ENCODE data around the gene SHOC2.

SHOC2 gene

DNA sequence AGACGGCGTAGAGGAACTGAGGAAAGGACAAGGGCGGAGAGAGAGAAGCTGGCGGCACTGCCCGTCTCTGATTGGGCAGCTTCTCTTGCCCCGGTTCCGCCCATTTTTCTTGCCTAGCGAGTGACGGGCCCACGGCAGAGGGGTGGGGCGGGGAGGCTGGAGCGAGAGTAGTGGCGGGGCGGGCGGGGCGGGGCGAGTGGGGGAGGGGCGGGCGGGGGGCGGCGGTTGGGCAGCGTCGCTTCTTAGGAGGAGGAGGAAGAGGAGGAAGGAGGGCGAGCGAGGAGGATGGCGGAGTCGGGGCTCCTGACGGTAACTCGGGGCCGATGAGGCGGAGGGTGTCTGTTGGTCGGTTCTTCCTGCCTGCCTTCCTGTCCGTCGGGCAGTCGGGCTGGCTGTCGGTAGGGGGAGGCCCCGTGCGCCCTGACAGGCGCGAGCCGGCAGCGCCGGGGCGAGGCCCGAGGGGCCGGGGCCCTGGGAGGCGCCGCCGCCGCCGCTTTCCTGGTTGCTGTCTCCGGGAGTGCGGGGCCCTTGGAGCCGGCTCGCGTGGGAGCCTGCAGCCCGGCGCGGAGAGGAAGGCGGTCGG, at the start of gene SHOC2:
SHOC2 (plus strand) TSS at position 256 of the 583 bp plus-strand sequence. CDS start 44,755 bp downstream, outside the sequence.
- DNase-seq (ENCODE audit: low read depth) = peak; percentile 100
- H3K4me3 ChIP-seq (ENCODE audit: low read depth, low read length) = peak within 1 kb of the TSS; percentile 96
- peak; percentile 18 for TF ChIP-seq CTCF (IDR thresholded peaks at IDR 0.05; ENCODE audit: insufficient read depth, low read depth, low read length, missing control alignments)

DNA sequence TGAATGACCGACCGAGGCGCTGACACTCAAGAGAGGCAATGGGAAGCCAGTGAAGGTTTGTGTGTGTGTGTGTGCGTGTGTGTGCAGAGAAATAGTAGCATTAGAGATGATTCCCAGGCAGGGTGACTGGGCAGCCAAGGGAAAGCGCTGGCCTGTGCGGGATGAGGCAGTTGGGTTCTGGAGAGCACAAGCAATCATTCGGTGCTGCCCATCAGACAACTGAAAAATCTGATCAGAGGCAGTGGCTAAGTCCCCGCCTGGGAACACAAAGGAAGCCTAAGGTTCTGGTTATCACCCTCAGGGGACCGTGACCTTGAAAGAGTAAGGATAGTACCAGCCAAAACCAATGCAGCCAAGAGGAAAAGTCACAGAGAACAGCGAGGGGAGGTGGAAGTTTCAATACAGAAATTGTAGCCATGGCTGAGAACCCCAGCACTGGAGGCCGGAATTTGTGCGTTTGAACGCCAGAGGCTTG, 48.5 kb upstream of the SHOC2 start:
- peak overlapping the region; percentile 95 for H3K4me3 ChIP-seq (ENCODE audit: low read depth, low read length)
- peak; percentile 61 for DNase-seq (ENCODE audit: low read depth)
- TF ChIP-seq CTCF (IDR thresholded peaks at IDR 0.05; ENCODE audit: insufficient read depth, low read depth, low read length, missing control alignments) = no peak

DNA sequence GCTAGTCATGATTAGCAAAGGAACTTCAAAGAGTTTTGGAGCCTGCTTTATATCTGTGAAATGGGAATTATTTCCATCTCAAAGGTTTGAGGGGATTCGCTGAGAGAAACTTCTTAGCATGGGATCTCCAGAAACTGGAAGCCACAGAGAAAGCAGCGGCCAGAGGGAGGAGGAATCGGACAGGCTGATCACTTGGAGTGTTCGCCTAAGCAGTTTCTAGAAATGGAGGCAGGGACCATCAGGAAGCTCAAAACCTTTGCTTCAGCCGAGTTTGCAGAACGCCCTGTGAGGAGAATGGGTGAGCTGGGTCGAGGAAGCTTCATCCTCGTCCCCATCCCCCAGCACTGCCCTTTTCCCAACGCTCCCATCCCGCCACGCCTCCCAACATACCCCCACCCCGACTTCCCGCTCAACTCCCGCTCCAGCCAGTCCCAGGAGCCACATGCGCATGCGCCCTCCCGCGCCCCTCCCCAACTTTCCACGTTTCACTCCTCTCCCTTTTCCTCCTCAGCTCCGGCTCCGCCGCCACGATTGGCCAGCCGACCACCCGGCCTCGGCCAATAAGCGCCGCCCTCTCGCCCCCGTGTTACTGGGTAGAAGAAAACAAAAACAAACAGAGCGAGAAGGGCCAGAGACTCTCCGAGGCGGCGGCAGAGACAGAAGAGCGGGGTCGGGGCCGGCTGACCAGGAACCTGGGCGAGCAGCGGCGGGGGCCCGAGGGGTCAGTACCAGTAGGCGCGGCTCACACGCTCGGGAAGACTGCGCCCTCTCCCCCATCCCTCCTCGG, 47.9 kb upstream of the SHOC2 start, which contains the start of gene PDCD4:
PDCD4 (plus strand) TSS at position 631 of the 787 bp plus-strand sequence. CDS start 4,100 bp downstream, outside the sequence.
- DNase-seq (ENCODE audit: low read depth) = peak; percentile 97
- H3K4me3 ChIP-seq (ENCODE audit: low read depth, low read length) = peak within 1 kb of the TSS; percentile 95
- no peak for TF ChIP-seq CTCF (IDR thresholded peaks at IDR 0.05; ENCODE audit: insufficient read depth, low read depth, low read length, missing control alignments)

DNA sequence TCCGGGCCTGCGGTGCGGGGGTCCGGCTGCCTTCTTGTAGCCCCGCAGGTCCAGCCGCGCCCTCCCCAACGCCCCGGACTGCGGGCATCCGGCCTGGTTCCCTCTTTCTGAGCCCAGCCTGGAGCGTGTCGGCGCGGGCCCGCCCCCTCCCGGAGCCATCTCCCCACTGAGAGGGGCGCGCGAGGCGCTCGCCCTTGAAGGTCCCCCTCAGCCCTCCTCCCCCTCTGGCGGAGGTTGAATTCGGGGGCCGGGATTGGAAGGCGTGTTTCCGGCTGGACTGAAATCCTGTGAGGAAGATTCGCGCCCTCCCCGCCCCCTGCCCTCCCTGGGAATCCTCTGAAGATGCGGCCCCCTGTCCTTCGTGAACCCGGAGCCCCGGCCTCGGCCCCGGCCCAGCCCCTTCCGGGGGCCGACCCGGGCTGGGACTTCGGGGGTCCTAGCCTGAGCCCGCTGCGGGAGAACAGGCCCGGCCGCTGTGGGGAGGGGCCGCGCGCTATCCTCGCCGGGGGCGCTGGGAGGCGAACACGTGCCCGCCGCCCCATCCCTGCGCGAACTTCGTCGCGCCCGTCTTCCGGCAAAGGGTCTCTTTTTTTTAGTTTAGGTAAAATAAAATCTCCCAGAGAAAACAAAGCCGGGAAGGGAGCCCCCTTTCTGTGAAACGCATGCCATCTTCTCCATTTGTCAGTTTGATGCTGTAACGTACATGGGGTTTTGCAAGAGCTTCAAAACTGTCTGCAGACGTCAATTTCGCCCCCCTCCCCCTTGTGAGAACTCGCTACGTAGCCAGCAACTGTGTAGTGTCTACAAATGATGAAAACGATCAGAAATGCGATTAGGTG, 47.0 kb upstream of the SHOC2 start:
- TF ChIP-seq CTCF (IDR thresholded peaks at IDR 0.05; ENCODE audit: insufficient read depth, low read depth, low read length, missing control alignments) = peak; percentile 3
- DNase-seq (ENCODE audit: low read depth) = peak; percentile 88
- H3K4me3 ChIP-seq (ENCODE audit: low read depth, low read length) = peak overlapping the region; percentile 95

DNA sequence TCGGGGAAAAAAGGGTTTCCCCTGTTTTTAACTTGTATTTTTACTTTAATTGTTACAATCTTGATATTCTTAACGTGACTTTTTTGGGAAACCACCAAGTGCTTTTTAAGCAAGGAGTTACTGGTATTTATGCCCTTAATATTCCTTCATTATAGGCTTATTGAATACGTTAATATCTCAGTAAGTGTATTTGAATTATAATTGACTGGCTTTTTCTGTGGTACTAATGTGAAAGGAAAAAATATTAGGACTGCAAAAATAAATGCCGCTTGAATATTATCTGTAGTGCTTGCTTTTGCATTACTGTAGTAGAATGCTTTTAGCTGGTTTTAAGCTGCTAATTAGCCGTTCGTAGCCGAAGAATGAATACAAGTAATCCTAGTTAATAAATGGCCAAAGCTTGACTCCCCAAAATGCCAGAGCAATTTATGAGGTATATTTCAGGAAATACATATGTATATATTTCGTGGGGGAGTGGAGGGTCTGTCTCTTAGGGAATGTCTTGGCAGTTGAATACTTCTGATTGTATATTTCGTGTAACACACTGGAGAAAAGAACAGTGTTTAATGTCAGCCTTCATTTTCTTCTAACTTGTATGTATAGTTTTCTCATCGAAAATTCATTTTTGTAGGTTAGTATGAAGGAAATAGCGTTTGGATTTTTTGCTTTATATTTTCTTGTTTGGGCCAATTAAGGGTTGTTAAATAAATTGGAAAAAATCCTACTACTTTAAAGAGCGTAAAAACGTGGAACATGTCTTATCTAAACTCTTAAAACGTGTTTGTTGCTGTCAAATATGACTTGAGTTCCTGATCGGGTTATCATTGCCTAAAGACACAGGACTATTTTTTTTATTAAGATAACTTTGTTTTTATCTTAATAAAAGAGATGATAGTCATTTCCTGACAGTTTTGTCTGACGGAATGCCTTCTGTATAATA, 46.1 kb upstream of the SHOC2 start:
- DNase-seq (ENCODE audit: low read depth) = no peak
- peak overlapping the region; percentile 95 for H3K4me3 ChIP-seq (ENCODE audit: low read depth, low read length)
- no peak for TF ChIP-seq CTCF (IDR thresholded peaks at IDR 0.05; ENCODE audit: insufficient read depth, low read depth, low read length, missing control alignments)

DNA sequence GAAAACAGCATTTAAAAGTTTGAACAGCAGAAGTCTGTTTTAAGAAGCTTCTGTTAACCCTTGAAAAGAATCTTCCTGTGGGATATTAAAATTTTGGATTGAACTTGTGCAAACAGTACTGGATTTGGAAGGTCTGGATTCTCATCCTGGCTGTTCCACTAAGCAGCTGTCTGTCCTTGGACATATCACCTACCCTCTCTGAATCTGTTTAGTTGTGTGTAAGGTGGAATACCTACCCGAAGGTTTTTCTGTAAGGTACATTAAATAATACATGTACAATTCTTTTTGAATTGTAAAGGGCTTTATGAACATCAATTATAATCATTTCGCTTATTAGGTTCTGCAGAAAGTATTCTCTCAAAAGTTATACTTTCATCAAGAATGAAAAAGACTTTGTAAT, 45.5 kb upstream of the SHOC2 start:
- H3K4me3 ChIP-seq (ENCODE audit: low read depth, low read length) = peak overlapping the region; percentile 95
- DNase-seq (ENCODE audit: low read depth) = no peak
- TF ChIP-seq CTCF (IDR thresholded peaks at IDR 0.05; ENCODE audit: insufficient read depth, low read depth, low read length, missing control alignments) = no peak

Data from GM12865 (cell line).